HepG2 (cell line): Measurements from ENCODE around the gene DLL1. TPM values are rescaled to one million over a fixed set of nuclear protein-coding genes. Genes with fewer than 3 reads are reported as not detected.
A peak's percentile ranks its signal among the peaks of the same experiment; 100 is the strongest.
"Not testable (repeated sequence)": the region's sequence is repeated elsewhere in the genome, so short reads cannot be mapped to it uniquely, and the experiment has no call there.

ENCODE experiments used
- ATAC-seq: fragments of 200-7000 bp; cut with Tn5 transposase; 3 replicates; pipeline ENCODE4 v1.9.1; 2020; ENCODE audit warnings: mild to moderate bottlenecking, moderate library complexity
- BruUV-seq: library from RNA; stranded (reverse); fragments of 400-500 nt; replicated peaks from 2 replicates; lab custom pipeline; 2021; lab: Mats Ljungman, UMichigan
- CTCF ChIA-PET: fragments of 300-600 bp; formaldehyde crosslinking; extraction: SDS; loops from one replicate; lab custom pipeline; 2021; ENCODE audit warnings: low total read pairs, inconsistent platforms, low intra/inter-chr PET ratio; lab: Yijun Ruan, JAX
- POLR2A ChIA-PET: fragments of 350-600 bp; sonication (Branson Sonifier 250); formaldehyde crosslinking; loops from one replicate; lab custom pipeline; 2020; ENCODE audit warnings: antibody characterized with exemption, inconsistent platforms; lab: Yijun Ruan, JAX
- DNase-seq: peaks from one replicate; pipeline ENCODE4 v3.0.0-alpha.2; 2015; ENCODE audit warnings: low spot score
- FAIRE-seq: peaks from 3 replicates; lab custom pipeline; 2011; peaks lifted over from hg19 to GRCh38; lab: Jason Lieb, UNC
- H2AFZ ChIP-seq: one replicate; pipeline ENCODE4 v1.6.1; 2011; ENCODE audit warnings: low read length, inconsistent platforms
- H3K27ac ChIP-seq: fragments of 300-600 bp; 3 replicates; pipeline ENCODE4 v1.8.0; 2011; ENCODE audit warnings: mixed run types, mild to moderate bottlenecking, mixed read lengths, low read length, inconsistent platforms; ENCODE audit not compliant: insufficient read depth; ENCODE audit errors: extremely low read length
- H3K27me3 ChIP-seq, 2 experiments: fragments of 200-600 bp in 1 of 2; 2 replicates in 1 of 2; 3 replicates in 1 of 2; pipeline versions ENCODE4 v1.6.0 to v1.8.0; 2011; ENCODE audit warnings: low read length in 2 of 2, mild to moderate bottlenecking in 2 of 2, moderate library complexity in 2 of 2, inconsistent platforms in 1 of 2; ENCODE audit not compliant: insufficient read depth in 2 of 2, control insufficient read depth in 1 of 2
- H3K36me3 ChIP-seq, 2 experiments: fragments of 200-600 bp in 1 of 2; replicated peaks in 1 of 2; 2 replicates in 1 of 2; 3 replicates in 1 of 2; pipeline versions ENCODE4 v1.5.1 to v1.8.0; 2011; ENCODE audit warnings: low read length in 2 of 2, inconsistent platforms in 1 of 2; ENCODE audit not compliant: insufficient read depth in 2 of 2, control insufficient read depth in 1 of 2
- H3K4me1 ChIP-seq: 2 replicates; pipeline ENCODE4 v1.5.1; 2012; ENCODE audit warnings: low read length, inconsistent platforms; ENCODE audit not compliant: insufficient read depth
- H3K4me2 ChIP-seq: 2 replicates; pipeline ENCODE4 v1.6.0; 2011; ENCODE audit warnings: low read depth, low read length, inconsistent platforms
- H3K4me3 ChIP-seq, 3 experiments: fragments of 200-600 bp in 1 of 3; sonication (generic), shearing (Covaris generic) in 1 of 3; replicated peaks in 1 of 3; 2 replicates each; pipeline ENCODE4 v1.5.1; 2011 to 2016; ENCODE audit warnings: low read length in 3 of 3, inconsistent platforms in 2 of 3, low read depth in 2 of 3, mild to moderate bottlenecking in 2 of 3, control low read depth in 1 of 3, mixed read lengths in 1 of 3; ENCODE audit not compliant: insufficient read depth in 1 of 3
- H3K79me2 ChIP-seq: one replicate; pipeline ENCODE4 v1.6.1; 2011; ENCODE audit warnings: low read length, inconsistent platforms; ENCODE audit not compliant: insufficient read depth
- H3K9ac ChIP-seq: 2 replicates; pipeline ENCODE4 v1.6.0; 2011; ENCODE audit warnings: mild to moderate bottlenecking, low read depth, low read length, inconsistent platforms; ENCODE audit not compliant: insufficient read depth
- H3K9me3 ChIP-seq: 2 replicates; pipeline ENCODE4 v1.5.1; 2012; ENCODE audit warnings: mild to moderate bottlenecking, low read length
- H4K20me1 ChIP-seq: 2 replicates; pipeline ENCODE4 v1.6.0; 2011; ENCODE audit warnings: inconsistent platforms, mild to moderate bottlenecking, low read length, moderate library complexity; ENCODE audit not compliant: insufficient read depth
- MEF2D ChIP-seq: sonication (generic); formaldehyde crosslinking; IDR thresholded peaks from 2 replicates; pipeline ENCODE4 v1.5.1; 2020; ENCODE audit warnings: mild to moderate bottlenecking, missing genetic modification reagents
- NR2F6 ChIP-seq, 2 experiments: IDR thresholded peaks; 2 replicates each; pipeline ENCODE4 v1.6.1; 2016; ENCODE audit warnings: antibody characterized with exemption in 1 of 2, mild to moderate bottlenecking in 1 of 2
- PPARG ChIP-seq: conservative IDR thresholded peaks from 2 replicates; pipeline ENCODE4 v1.6.1; 2016; ENCODE audit warnings: missing biosample characterization, missing genetic modification reagents
- SMAD3 ChIP-seq: sonication (generic); formaldehyde crosslinking; IDR thresholded peaks from 2 replicates; pipeline ENCODE4 v1.4.0; 2020; ENCODE audit warnings: missing genetic modification reagents
- ZMYM3 ChIP-seq: sonication (generic); formaldehyde crosslinking; IDR thresholded peaks from 2 replicates; pipeline ENCODE4 v1.5.1; 2020; ENCODE audit warnings: mild to moderate bottlenecking, missing genetic modification reagents
- ZNF335 ChIP-seq: sonication (generic); formaldehyde crosslinking; IDR thresholded peaks from 2 replicates; pipeline ENCODE4 v1.4.0; 2020; ENCODE audit warnings: missing genetic modification reagents
- WGBS: methylation state at CpG from one replicate; pipeline ENCODE4 v1.1.6; 2017; ENCODE audit warnings: low lambda C conversion rate; 5-methylcytosine and 5-hydroxymethylcytosine counted together
- in situ Hi-C: cut with HindIII; loops from 2 replicates; pipeline ENCODE4 v1.10.0; 2017; ENCODE audit warnings: low pct_unique_long_range_greater_than_20kb; ENCODE audit not compliant: extremely low pct_ligation_motif_present
- intact Hi-C: fragments of 100-400 bp; cut with micrococcal nuclease; formaldehyde crosslinking; loops from one replicate; pipeline ENCODE4 v1.10.0; 2022; ENCODE audit not compliant: unreplicated experiment
- polyA plus RNA-seq, 8 experiments: library from polyadenylated mRNA; depleted of rRNA in 3 of 8; stranded (reverse) in 7 of 8; unstranded in 1 of 8; fragments of >200 nt; fragmentation: Illumina TruSeq in 4 of 8; extraction: Trizol in 4 of 8; gene quantifications; 2 replicates each; pipeline versions ENCODE4 v1.2.1 to v1.2.3, GENCODE V29; 2011 to 2016; ENCODE audit warnings: low read depth in 4 of 8, missing spikeins in 1 of 8, mixed read lengths in 1 of 8; ENCODE audit not compliant: insufficient read depth in 1 of 8
- total RNA-seq, 5 experiments: library from RNA; depleted of rRNA; stranded (reverse); fragments of >200 nt; fragmentation: Illumina TruSeq; extraction: Trizol; gene quantifications; 2 replicates each; pipeline ENCODE4 v1.2.3, GENCODE V29; 2016; ENCODE audit warnings: low read depth in 1 of 5
- TF ChIP-seq, protein P1 (sequence below), 2 experiments: sonication (generic) in 1 of 2; formaldehyde crosslinking in 1 of 2; IDR thresholded peaks; 2 replicates each; pipeline versions ENCODE4 v1.5.1 to v1.6.1; 2011 to 2020; ENCODE audit warnings: borderline replicate concordance in 1 of 2, low read depth in 1 of 2, low read length in 1 of 2, mild to moderate bottlenecking in 1 of 2, missing genetic modification reagents in 1 of 2, moderate library complexity in 1 of 2
- TF ChIP-seq, protein P2 (sequence below): sonication (generic); formaldehyde crosslinking; IDR thresholded peaks from 2 replicates; pipeline ENCODE4 v1.8.0; 2022; ENCODE audit warnings: mild to moderate bottlenecking, missing genetic modification reagents; ENCODE audit not compliant: insufficient replicate concordance
- TF ChIP-seq, protein P3 (sequence below): sonication (generic); formaldehyde crosslinking; IDR thresholded peaks from 2 replicates; pipeline ENCODE4 v1.4.0; 2020; ENCODE audit warnings: missing genetic modification reagents, borderline replicate concordance

Gene DLL1
- total and polyA plus RNA-seq, 2 of the 13 experiments (the other 11 are each of a cell fraction or from before 2014, with no cell fraction given) = not detected

DNA sequence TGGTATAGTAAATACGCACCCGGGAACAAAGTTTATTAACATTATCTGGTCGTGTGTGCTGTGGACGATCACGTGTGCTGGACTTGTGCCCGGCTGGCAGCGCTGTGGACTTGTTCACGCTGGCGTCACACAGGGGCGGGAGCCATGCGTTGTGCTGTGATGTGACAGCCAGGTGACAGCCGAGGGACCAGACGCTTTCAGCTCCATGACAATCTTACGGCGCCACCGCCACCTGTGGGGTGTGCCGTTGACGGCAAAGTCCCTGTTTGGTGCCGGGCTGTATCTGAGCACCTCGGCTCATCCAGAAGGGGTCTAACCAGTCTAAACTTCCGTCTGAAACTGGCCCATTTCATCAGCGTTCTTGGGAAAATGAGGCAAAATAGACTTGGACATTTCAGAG lies 25.2 kb downstream of the DLL1 start (continued):
- TF ChIP-seq, protein P1, sequence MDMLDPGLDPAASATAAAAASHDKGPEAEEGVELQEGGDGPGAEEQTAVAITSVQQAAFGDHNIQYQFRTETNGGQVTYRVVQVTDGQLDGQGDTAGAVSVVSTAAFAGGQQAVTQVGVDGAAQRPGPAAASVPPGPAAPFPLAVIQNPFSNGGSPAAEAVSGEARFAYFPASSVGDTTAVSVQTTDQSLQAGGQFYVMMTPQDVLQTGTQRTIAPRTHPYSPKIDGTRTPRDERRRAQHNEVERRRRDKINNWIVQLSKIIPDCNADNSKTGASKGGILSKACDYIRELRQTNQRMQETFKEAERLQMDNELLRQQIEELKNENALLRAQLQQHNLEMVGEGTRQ (IDR thresholded peaks at IDR 0.05; ENCODE audit: low read depth, low read length) = peak; percentile 22; the same call in 1 of the 2 replicates
- TF ChIP-seq, protein P1 (CRISPR knock-in tag; IDR thresholded peaks at IDR 0.05; ENCODE audit: borderline replicate concordance) = no peak
- TF ChIP-seq PPARG (CRISPR knock-in tag) = no peak

DNA sequence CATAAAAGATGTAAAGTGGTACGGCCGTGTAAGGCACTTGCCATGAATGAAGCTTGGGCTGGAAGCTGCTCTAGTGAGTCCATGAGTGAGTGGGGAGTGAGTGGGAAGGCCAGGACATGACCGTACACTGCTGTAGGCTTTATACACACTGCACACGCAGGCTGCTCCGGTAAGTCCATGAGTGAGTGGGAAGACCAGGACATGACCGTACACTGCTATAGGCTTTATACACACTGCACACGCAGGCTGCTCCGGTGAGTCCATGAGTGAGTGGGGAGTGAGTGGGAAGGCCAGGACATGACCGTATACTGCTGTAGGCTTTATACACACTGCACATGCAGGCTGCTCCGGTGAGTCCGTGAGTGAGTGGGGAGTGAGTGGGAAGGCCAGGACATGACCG lies 26.2 kb downstream of the DLL1 start:
- FAIRE-seq, H3K4me2 ChIP-seq, POLR2A ChIA-PET, H3K36me3 ChIP-seq, H2AFZ ChIP-seq, DNase-seq, H3K9ac ChIP-seq, H3K79me2 ChIP-seq, H3K27ac ChIP-seq, in situ Hi-C loops, intact Hi-C loops, H4K20me1 ChIP-seq, CTCF ChIA-PET, H3K9me3 ChIP-seq, H3K4me3 ChIP-seq, BruUV-seq, ATAC-seq: not testable (repeated sequence)
- Histone ChIP-seq H3K4me1 (peaks cover 12% of the 10 kb centered on the region), H3K27me3 (peaks cover 18 to 71% of the 10 kb centered on the region in 2 experiments)
- 70% methylated on average over 12 of the region's 12 CpGs for WGBS

DNA sequence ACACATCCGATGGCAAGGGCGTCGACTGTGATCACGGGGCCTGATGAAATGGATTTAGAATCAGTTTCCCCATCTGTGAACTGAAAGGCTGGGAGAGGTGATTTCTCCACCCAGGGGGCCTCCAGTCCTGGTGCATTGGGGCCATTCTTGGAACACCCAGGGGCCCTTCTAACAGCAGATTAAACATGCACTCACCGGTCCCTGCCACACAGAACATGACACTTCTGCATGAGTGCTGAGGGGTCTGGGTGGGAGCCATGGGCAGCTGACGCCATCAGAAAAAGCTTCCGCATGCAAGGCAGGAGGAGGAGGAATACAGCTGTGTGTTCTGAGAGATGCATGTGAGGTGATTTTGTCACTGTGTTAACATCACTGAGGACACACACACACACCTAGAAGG lies 26.8 kb downstream of the DLL1 start:
- BruUV-seq = no TSS peak
- Histone ChIP-seq H4K20me1 (no peaks in the 10 kb centered on the region; the same call in 1 of the 2 replicates), H3K4me1 (peaks cover 12% of the 10 kb centered on the region), H3K27me3 (peaks cover 15 to 69% of the 10 kb centered on the region in 2 experiments), H3K9me3 (no peaks in the 10 kb centered on the region), H3K4me2 (no peak overlapping the region), H2AFZ (no peak overlapping the region), H3K36me3 (no peaks in the 10 kb centered on the region)
- ATAC-seq (no peak), DNase-seq (no peak)
- ChIA-PET CTCF (no interaction called here), POLR2A (no interaction called here)
- WGBS = 21% methylated on average over 7 of the region's 7 CpGs
- in situ Hi-C loops = no loop called here
- TF ChIP-seq, protein P2, sequence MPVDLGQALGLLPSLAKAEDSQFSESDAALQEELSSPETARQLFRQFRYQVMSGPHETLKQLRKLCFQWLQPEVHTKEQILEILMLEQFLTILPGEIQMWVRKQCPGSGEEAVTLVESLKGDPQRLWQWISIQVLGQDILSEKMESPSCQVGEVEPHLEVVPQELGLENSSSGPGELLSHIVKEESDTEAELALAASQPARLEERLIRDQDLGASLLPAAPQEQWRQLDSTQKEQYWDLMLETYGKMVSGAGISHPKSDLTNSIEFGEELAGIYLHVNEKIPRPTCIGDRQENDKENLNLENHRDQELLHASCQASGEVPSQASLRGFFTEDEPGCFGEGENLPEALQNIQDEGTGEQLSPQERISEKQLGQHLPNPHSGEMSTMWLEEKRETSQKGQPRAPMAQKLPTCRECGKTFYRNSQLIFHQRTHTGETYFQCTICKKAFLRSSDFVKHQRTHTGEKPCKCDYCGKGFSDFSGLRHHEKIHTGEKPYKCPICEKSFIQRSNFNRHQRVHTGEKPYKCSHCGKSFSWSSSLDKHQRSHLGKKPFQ (CRISPR knock-in tag) = no peak
- TF ChIP-seq ZMYM3 (no peak), MEF2D (CRISPR knock-in tag) (no peak), SMAD3 (CRISPR knock-in tag) (no peak), NR2F6 (IDR thresholded peaks at IDR 0.05) (no peak), NR2F6 (CRISPR knock-in tag; IDR thresholded peaks at IDR 0.05) (no peak), ZNF335 (CRISPR knock-in tag) (no peak)
- TF ChIP-seq, protein P3, sequence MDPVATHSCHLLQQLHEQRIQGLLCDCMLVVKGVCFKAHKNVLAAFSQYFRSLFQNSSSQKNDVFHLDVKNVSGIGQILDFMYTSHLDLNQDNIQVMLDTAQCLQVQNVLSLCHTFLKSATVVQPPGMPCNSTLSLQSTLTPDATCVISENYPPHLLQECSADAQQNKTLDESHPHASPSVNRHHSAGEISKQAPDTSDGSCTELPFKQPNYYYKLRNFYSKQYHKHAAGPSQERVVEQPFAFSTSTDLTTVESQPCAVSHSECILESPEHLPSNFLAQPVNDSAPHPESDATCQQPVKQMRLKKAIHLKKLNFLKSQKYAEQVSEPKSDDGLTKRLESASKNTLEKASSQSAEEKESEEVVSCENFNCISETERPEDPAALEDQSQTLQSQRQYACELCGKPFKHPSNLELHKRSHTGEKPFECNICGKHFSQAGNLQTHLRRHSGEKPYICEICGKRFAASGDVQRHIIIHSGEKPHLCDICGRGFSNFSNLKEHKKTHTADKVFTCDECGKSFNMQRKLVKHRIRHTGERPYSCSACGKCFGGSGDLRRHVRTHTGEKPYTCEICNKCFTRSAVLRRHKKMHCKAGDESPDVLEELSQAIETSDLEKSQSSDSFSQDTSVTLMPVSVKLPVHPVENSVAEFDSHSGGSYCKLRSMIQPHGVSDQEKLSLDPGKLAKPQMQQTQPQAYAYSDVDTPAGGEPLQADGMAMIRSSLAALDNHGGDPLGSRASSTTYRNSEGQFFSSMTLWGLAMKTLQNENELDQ = no peak
- TF ChIP-seq, all 625 proteins: peak for 0
- H3K4me3 ChIP-seq = no peak overlapping the region
- no peak for FAIRE-seq
- H3K9ac ChIP-seq = no peak overlapping the region
- intact Hi-C loops = no loop called here
- H3K79me2 ChIP-seq = no peaks in the 10 kb centered on the region
- H3K27ac ChIP-seq = no peak overlapping the region
